ENCODE results near the gene GPR152.

DNA sequence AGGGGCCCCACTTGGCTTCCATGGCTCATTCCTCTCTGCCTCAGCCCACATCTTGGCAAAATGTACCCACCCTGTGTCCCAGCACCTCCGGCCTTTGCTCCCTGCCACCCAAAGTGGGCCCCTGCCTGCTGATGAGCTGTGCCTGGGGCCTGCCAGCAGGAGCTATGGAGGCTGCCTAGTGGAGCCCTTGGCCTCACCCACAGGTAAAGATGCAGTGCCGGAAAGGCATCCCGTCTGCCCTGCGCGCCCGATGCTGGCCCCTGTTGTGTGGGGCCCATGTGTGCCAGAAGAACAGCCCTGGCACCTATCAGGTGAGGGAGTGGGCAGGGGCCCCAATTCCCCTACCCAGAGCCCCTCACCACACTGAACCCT lies 47.3 kb downstream of the GPR152 start:
- no peak for TF ChIP-seq EZH2 (IDR thresholded peaks at IDR 0.05; ENCODE audit: low read depth, low read length, severe bottlenecking)
- no peak for TF ChIP-seq RAD21 (IDR thresholded peaks at IDR 0.05 in 1 of 2, conservative IDR thresholded peaks at IDR 0.05 in 1 of 2; ENCODE audit: low read depth in 2 of 2, low read length in 2 of 2)
- TF ChIP-seq, protein P1, sequence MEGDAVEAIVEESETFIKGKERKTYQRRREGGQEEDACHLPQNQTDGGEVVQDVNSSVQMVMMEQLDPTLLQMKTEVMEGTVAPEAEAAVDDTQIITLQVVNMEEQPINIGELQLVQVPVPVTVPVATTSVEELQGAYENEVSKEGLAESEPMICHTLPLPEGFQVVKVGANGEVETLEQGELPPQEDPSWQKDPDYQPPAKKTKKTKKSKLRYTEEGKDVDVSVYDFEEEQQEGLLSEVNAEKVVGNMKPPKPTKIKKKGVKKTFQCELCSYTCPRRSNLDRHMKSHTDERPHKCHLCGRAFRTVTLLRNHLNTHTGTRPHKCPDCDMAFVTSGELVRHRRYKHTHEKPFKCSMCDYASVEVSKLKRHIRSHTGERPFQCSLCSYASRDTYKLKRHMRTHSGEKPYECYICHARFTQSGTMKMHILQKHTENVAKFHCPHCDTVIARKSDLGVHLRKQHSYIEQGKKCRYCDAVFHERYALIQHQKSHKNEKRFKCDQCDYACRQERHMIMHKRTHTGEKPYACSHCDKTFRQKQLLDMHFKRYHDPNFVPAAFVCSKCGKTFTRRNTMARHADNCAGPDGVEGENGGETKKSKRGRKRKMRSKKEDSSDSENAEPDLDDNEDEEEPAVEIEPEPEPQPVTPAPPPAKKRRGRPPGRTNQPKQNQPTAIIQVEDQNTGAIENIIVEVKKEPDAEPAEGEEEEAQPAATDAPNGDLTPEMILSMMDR (IDR thresholded peaks at IDR 0.05; ENCODE audit: control extremely low read depth in 1 of 3, insufficient read depth in 1 of 3, low read depth in 1 of 3, low read length in 3 of 3), result no peak
- TF ChIP-seq, protein P2, sequence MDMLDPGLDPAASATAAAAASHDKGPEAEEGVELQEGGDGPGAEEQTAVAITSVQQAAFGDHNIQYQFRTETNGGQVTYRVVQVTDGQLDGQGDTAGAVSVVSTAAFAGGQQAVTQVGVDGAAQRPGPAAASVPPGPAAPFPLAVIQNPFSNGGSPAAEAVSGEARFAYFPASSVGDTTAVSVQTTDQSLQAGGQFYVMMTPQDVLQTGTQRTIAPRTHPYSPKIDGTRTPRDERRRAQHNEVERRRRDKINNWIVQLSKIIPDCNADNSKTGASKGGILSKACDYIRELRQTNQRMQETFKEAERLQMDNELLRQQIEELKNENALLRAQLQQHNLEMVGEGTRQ (IDR thresholded peaks at IDR 0.05; ENCODE audit: low read length), result no peak

Measured in H1 (cell line).